Endodermal cell (in vitro differentiated cells): ENCODE measurements around the gene YPEL1. TPM values are rescaled to one million over a fixed set of nuclear protein-coding genes. Genes with fewer than 3 reads are reported as not detected.
A peak's percentile ranks its signal among the peaks of the same experiment; 100 is the strongest.
"Not testable (repeated sequence)": the region's sequence is repeated elsewhere in the genome, so short reads cannot be mapped to it uniquely, and the experiment has no call there.

Source experiments
- DNase-seq: peaks from one replicate; pipeline ENCODE4 v3.0.0-alpha.2; 2017
- H3K27ac ChIP-seq: 2 replicates; pipeline ENCODE4 v1.5.1; 2013; ENCODE audit warnings: mild to moderate bottlenecking, low read depth, low read length, moderate library complexity
- H3K27me3 ChIP-seq: 2 replicates; pipeline ENCODE4 v1.6.1; 2013; ENCODE audit warnings: mild to moderate bottlenecking, low read length, moderate library complexity; ENCODE audit not compliant: insufficient read depth, control insufficient read depth, poor library complexity, severe bottlenecking
- H3K36me3 ChIP-seq: 2 replicates; pipeline ENCODE4 v1.7.0; 2013; ENCODE audit warnings: mild to moderate bottlenecking, low read length, moderate library complexity; ENCODE audit not compliant: control insufficient read depth, insufficient read depth
- H3K4me1 ChIP-seq: one replicate; pipeline ENCODE4 v1.7.0; 2013; ENCODE audit warnings: low read length; ENCODE audit not compliant: control insufficient read depth, insufficient read depth
- H3K4me3 ChIP-seq: 2 replicates; pipeline ENCODE4 v1.5.1; 2013; ENCODE audit warnings: mild to moderate bottlenecking, low read length, moderate library complexity
- H3K9ac ChIP-seq: 2 replicates; pipeline ENCODE4 v1.6.1; 2013; ENCODE audit warnings: mild to moderate bottlenecking, low read length, moderate library complexity; ENCODE audit not compliant: poor library complexity, severe bottlenecking; ENCODE audit errors: extremely low read depth
- H3K9me3 ChIP-seq: 2 replicates; pipeline ENCODE4 v1.6.1; 2013; ENCODE audit warnings: mild to moderate bottlenecking, low read length, moderate library complexity; ENCODE audit not compliant: control insufficient read depth
- H3K27ac Mint-ChIP-seq: 2 replicates; pipeline ENCODE4 v1.8.0; 2020; ENCODE audit warnings: mixed read lengths
- H3K27me3 Mint-ChIP-seq: 2 replicates; pipeline ENCODE4 v1.8.0; 2021; ENCODE audit warnings: mild to moderate bottlenecking, mixed read lengths; ENCODE audit not compliant: insufficient read depth
- H3K36me3 Mint-ChIP-seq: 2 replicates; pipeline ENCODE4 v1.8.0; 2020; ENCODE audit warnings: low read depth, mixed read lengths
- H3K4me1 Mint-ChIP-seq: 2 replicates; pipeline ENCODE4 v1.8.0; 2020; ENCODE audit warnings: mixed read lengths
- H3K4me3 Mint-ChIP-seq: 2 replicates; pipeline ENCODE4 v1.8.0; 2020; ENCODE audit warnings: mild to moderate bottlenecking, moderate library complexity, mixed read lengths
- H3K9me3 Mint-ChIP-seq: 2 replicates; pipeline ENCODE4 v1.8.0; 2020; ENCODE audit warnings: mild to moderate bottlenecking, mixed read lengths
- CTCF ChIP-seq: fragments of 200-600 bp; sonication (generic); conservative IDR thresholded peaks from 2 replicates; pipeline ENCODE4 v1.5.0; 2021; ENCODE audit warnings: antibody characterized with exemption, mild to moderate bottlenecking
- WGBS, 2 experiments: methylation state at CpG; one replicate each; pipeline versions ENCODE4 v1.1.5 to v1.1.7; 2013; ENCODE audit warnings: missing lambda C conversion rate in 2 of 2, mixed read lengths in 1 of 2; ENCODE audit not compliant: insufficient coverage in 1 of 2, insufficient read length in 1 of 2; 5-methylcytosine and 5-hydroxymethylcytosine counted together
- total RNA-seq, 2 donors: library from RNA; stranded (reverse); fragmentation: NEBNext Ultra II Directional in 1 of 2; extraction: Animal tissue kit (Norgen Biotek cat#: 25700) in 1 of 2; gene quantifications; 2 replicates in 1 of 2; 3 replicates in 1 of 2; pipeline ENCODE4 v1.2.1, GENCODE V29; 2021

YPEL1 gene
- total RNA-seq, 2 donors from 2014 or later: 13.4 to 23.4 TPM

DNA sequence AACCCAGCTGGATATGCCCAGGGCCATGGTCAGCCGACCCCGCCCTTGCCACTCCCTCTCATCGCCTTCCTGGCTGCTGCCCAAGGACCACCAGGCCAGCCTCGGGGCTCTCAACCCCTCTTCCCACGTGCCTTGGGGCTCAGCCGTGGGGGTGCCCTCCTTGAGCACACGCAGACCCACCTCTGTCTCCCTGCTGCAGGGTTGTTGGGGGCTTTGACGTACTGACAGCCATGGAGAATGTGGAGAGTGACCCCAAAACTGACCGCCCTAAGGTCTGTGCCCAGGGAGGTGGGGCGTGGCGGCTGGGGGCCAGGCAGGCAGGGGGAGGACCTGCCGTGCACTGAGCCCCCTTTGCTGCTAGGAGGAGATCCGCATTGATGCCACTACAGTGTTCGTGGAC lies 41.2 kb downstream of the YPEL1 start:
- Mint-ChIP-seq H3K9me3 (no peaks in the 10 kb centered on the region), H3K27ac (no peak overlapping the region), H3K4me3 (no peak overlapping the region), H3K4me1 (peaks cover 5% of the 10 kb centered on the region), H3K36me3 (peaks cover 45% of the 10 kb centered on the region), H3K27me3 (no peaks in the 10 kb centered on the region)
- Histone ChIP-seq H3K4me1 (no peaks in the 10 kb centered on the region), H3K9me3 (no peaks in the 10 kb centered on the region), H3K9ac (no peak overlapping the region), H3K36me3 (peaks cover 41% of the 10 kb centered on the region), H3K27me3 (no peaks in the 10 kb centered on the region), H3K4me3 (no peak overlapping the region), H3K27ac (no peak overlapping the region)
- 91 to 95% methylated on average over 11 to 14 of the region's 14 CpGs for WGBS, 2 experiments
- no peak for TF ChIP-seq CTCF
- no peak for DNase-seq

DNA sequence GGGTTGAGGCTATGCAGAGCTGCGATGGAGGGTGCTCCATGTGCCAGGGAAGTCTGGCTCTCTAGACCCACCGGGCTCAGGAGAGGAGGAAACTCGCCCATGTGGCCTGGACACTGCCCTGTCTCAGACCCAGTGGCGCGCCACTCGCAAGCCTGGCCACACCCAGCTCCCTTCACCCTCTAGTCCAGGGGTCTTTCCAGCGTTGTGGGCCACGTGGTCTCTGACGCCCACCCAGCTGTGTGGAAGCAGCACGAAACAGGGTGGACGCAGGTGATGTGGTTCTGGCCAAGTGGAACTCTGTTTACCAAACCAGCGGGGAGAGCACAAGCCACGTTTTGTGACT lies 41.6 kb downstream of the YPEL1 start:
- H3K27me3 ChIP-seq: no peaks in the 10 kb centered on the region
- no peak overlapping the region for H3K9ac ChIP-seq
- Mint-ChIP-seq H3K4me1 (peaks cover 5% of the 10 kb centered on the region), H3K27me3 (no peaks in the 10 kb centered on the region), H3K9me3 (no peaks in the 10 kb centered on the region), H3K36me3 (peaks cover 48% of the 10 kb centered on the region), H3K4me3 (no peak overlapping the region), H3K27ac (no peak overlapping the region)
- no peak overlapping the region for H3K4me3 ChIP-seq
- no peaks in the 10 kb centered on the region for H3K4me1 ChIP-seq
- DNase-seq: no peak
- no peaks in the 10 kb centered on the region for H3K9me3 ChIP-seq
- no peak overlapping the region for H3K27ac ChIP-seq
- WGBS, 2 experiments: 94% methylated on average over 5 to 13 of the region's 13 CpGs
- peaks cover 39% of the 10 kb centered on the region for H3K36me3 ChIP-seq
- no peak for TF ChIP-seq CTCF

- H3K27ac ChIP-seq: no peak overlapping the region
- DNase-seq: peak; percentile 28
- TF ChIP-seq CTCF: no peak
- 93 to 95% methylated on average over 8 to 14 of the region's 14 CpGs for WGBS, 2 experiments
- H3K27me3 ChIP-seq: no peaks in the 10 kb centered on the region
- H3K36me3 Mint-ChIP-seq: peaks cover 51% of the 10 kb centered on the region
- H3K36me3 ChIP-seq: peaks cover 37% of the 10 kb centered on the region
- no peaks in the 10 kb centered on the region for H3K9me3 ChIP-seq
- H3K4me1 Mint-ChIP-seq: peaks cover 3% of the 10 kb centered on the region
- no peak overlapping the region for H3K27ac Mint-ChIP-seq
- H3K9ac ChIP-seq: no peak overlapping the region
- no peak overlapping the region for H3K4me3 ChIP-seq
- H3K4me1 ChIP-seq: no peaks in the 10 kb centered on the region
- no peaks in the 10 kb centered on the region for H3K27me3 Mint-ChIP-seq
- H3K4me3 Mint-ChIP-seq: no peak overlapping the region
- H3K9me3 Mint-ChIP-seq: no peaks in the 10 kb centered on the region
These were observed 42.1 kb downstream of the YPEL1 start for GRCh38 chr22:21693333-21693998.

DNA sequence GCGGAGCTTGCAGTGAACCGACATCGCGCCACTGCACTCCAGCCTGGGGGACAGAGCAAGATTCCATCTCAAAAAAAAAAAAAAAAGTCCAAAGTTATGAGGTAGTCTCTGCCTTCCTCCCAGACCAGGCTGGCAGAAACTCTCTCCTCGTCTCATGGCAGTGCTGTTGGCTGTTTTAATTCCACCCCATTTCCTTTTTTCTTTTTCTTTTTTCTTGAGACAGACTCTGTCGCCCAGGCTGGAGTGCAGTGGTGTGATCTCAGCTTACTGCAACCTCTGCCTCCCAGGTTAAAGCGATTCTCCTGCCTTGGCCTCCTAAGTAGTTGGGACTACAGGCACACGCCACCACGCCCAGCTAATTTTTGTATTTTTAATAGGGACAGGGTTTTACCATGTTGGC lies 42.7 kb downstream of the YPEL1 start:
- not testable (repeated sequence) for H3K4me3 ChIP-seq, H3K9me3 ChIP-seq, H3K27ac Mint-ChIP-seq, H3K27me3 Mint-ChIP-seq, H3K9me3 Mint-ChIP-seq, H3K4me1 ChIP-seq, H3K9ac ChIP-seq, H3K4me3 Mint-ChIP-seq, DNase-seq, H3K27ac ChIP-seq, H3K4me1 Mint-ChIP-seq, H3K27me3 ChIP-seq
- 94 to 97% methylated on average over 9 of the region's 9 CpGs for whole genome bisulfite sequencing, 2 experiments
- H3K36me3 ChIP-seq: peaks cover 31% of the 10 kb centered on the region
- peaks cover 47% of the 10 kb centered on the region for H3K36me3 Mint-ChIP-seq
